HepG2 (cell line): ENCODE results near the gene RECQL5. TPM values are rescaled to one million over a fixed set of nuclear protein-coding genes. Genes with fewer than 3 reads are reported as not detected.

ENCODE experiments used
- ATAC-seq: fragments of 200-7000 bp; cut with Tn5 transposase; 3 replicates; pipeline ENCODE4 v1.9.1; 2020; ENCODE audit warnings: mild to moderate bottlenecking, moderate library complexity
- BruUV-seq: library from RNA; stranded (reverse); fragments of 400-500 nt; replicated peaks from 2 replicates; lab custom pipeline; 2021; lab: Mats Ljungman, UMichigan
- CTCF ChIA-PET: fragments of 300-600 bp; formaldehyde crosslinking; extraction: SDS; loops from one replicate; lab custom pipeline; 2021; ENCODE audit warnings: low total read pairs, inconsistent platforms, low intra/inter-chr PET ratio; lab: Yijun Ruan, JAX
- POLR2A ChIA-PET: fragments of 350-600 bp; sonication (Branson Sonifier 250); formaldehyde crosslinking; loops from one replicate; lab custom pipeline; 2020; ENCODE audit warnings: antibody characterized with exemption, inconsistent platforms; lab: Yijun Ruan, JAX
- DNase-seq: peaks from one replicate; pipeline ENCODE4 v3.0.0-alpha.2; 2015; ENCODE audit warnings: low spot score
- FAIRE-seq: peaks from 3 replicates; lab custom pipeline; 2011; peaks lifted over from hg19 to GRCh38; lab: Jason Lieb, UNC
- H2AFZ ChIP-seq: one replicate; pipeline ENCODE4 v1.6.1; 2011; ENCODE audit warnings: low read length, inconsistent platforms
- H3K27ac ChIP-seq: fragments of 300-600 bp; 3 replicates; pipeline ENCODE4 v1.8.0; 2011; ENCODE audit warnings: mixed run types, mild to moderate bottlenecking, mixed read lengths, low read length, inconsistent platforms; ENCODE audit not compliant: insufficient read depth; ENCODE audit errors: extremely low read length
- H3K27me3 ChIP-seq, 2 experiments: fragments of 200-600 bp in 1 of 2; 2 replicates in 1 of 2; 3 replicates in 1 of 2; pipeline versions ENCODE4 v1.6.0 to v1.8.0; 2011; ENCODE audit warnings: low read length in 2 of 2, mild to moderate bottlenecking in 2 of 2, moderate library complexity in 2 of 2, inconsistent platforms in 1 of 2; ENCODE audit not compliant: insufficient read depth in 2 of 2, control insufficient read depth in 1 of 2
- H3K36me3 ChIP-seq, 2 experiments: fragments of 200-600 bp in 1 of 2; replicated peaks in 1 of 2; 2 replicates in 1 of 2; 3 replicates in 1 of 2; pipeline versions ENCODE4 v1.5.1 to v1.8.0; 2011; ENCODE audit warnings: low read length in 2 of 2, inconsistent platforms in 1 of 2; ENCODE audit not compliant: insufficient read depth in 2 of 2, control insufficient read depth in 1 of 2
- H3K4me1 ChIP-seq: 2 replicates; pipeline ENCODE4 v1.5.1; 2012; ENCODE audit warnings: low read length, inconsistent platforms; ENCODE audit not compliant: insufficient read depth
- H3K4me2 ChIP-seq: 2 replicates; pipeline ENCODE4 v1.6.0; 2011; ENCODE audit warnings: low read depth, low read length, inconsistent platforms
- H3K4me3 ChIP-seq, 3 experiments: fragments of 200-600 bp in 1 of 3; sonication (generic), shearing (Covaris generic) in 1 of 3; replicated peaks in 1 of 3; 2 replicates each; pipeline ENCODE4 v1.5.1; 2011 to 2016; ENCODE audit warnings: low read length in 3 of 3, inconsistent platforms in 2 of 3, low read depth in 2 of 3, mild to moderate bottlenecking in 2 of 3, control low read depth in 1 of 3, mixed read lengths in 1 of 3; ENCODE audit not compliant: insufficient read depth in 1 of 3
- H3K79me2 ChIP-seq: one replicate; pipeline ENCODE4 v1.6.1; 2011; ENCODE audit warnings: low read length, inconsistent platforms; ENCODE audit not compliant: insufficient read depth
- H3K9ac ChIP-seq: 2 replicates; pipeline ENCODE4 v1.6.0; 2011; ENCODE audit warnings: mild to moderate bottlenecking, low read depth, low read length, inconsistent platforms; ENCODE audit not compliant: insufficient read depth
- H3K9me3 ChIP-seq: 2 replicates; pipeline ENCODE4 v1.5.1; 2012; ENCODE audit warnings: mild to moderate bottlenecking, low read length
- H4K20me1 ChIP-seq: 2 replicates; pipeline ENCODE4 v1.6.0; 2011; ENCODE audit warnings: inconsistent platforms, mild to moderate bottlenecking, low read length, moderate library complexity; ENCODE audit not compliant: insufficient read depth
- ELF1 ChIP-seq: sonication (generic); formaldehyde crosslinking; IDR thresholded peaks from 2 replicates; pipeline ENCODE4 v1.4.0; 2020; ENCODE audit warnings: missing genetic modification reagents
- HDAC1 ChIP-seq: sonication (generic); formaldehyde crosslinking; IDR thresholded peaks from 2 replicates; pipeline ENCODE4 v1.5.1; 2020; ENCODE audit warnings: mild to moderate bottlenecking, missing genetic modification reagents
- HDAC6 ChIP-seq: fragments of 200-600 bp; sonication (generic); IDR thresholded peaks from 2 replicates; pipeline ENCODE4 v1.7.0; 2017; ENCODE audit warnings: mild to moderate bottlenecking, antibody characterized with exemption, low read length, low read depth
- HMGA1 ChIP-seq: sonication (generic); formaldehyde crosslinking; conservative IDR thresholded peaks from 2 replicates; pipeline ENCODE4 v1.4.0; 2020; ENCODE audit warnings: missing genetic modification reagents
- MAFF ChIP-seq: IDR thresholded peaks from 2 replicates; pipeline ENCODE4 v1.6.1; 2011; ENCODE audit warnings: low read depth, low read length, improper control_type of control experiment
- SOX6 ChIP-seq, 2 experiments: fragments of 450-650 bp in 1 of 2; sonication (generic) in 1 of 2; formaldehyde crosslinking in 1 of 2; IDR thresholded peaks; 2 replicates each; pipeline versions ENCODE4 v1.4.0 to v1.6.1; 2017 to 2020; ENCODE audit warnings: antibody characterized with exemption in 1 of 2, mild to moderate bottlenecking in 1 of 2, missing genetic modification reagents in 1 of 2
- TEAD2 ChIP-seq: sonication (generic); formaldehyde crosslinking; IDR thresholded peaks from 2 replicates; pipeline ENCODE4 v1.9.0; 2021; ENCODE audit warnings: missing genetic modification reagents
- ZNF335 ChIP-seq: sonication (generic); formaldehyde crosslinking; IDR thresholded peaks from 2 replicates; pipeline ENCODE4 v1.4.0; 2020; ENCODE audit warnings: missing genetic modification reagents
- ZNF496 ChIP-seq: sonication (generic); formaldehyde crosslinking; IDR thresholded peaks from 2 replicates; pipeline ENCODE4 v1.8.1; 2023; ENCODE audit warnings: mild to moderate bottlenecking, moderate library complexity, missing genetic modification reagents; ENCODE audit not compliant: insufficient replicate concordance
- ZNF672 ChIP-seq: sonication (generic); formaldehyde crosslinking; IDR thresholded peaks from 2 replicates; pipeline ENCODE4 v1.8.1; 2022; ENCODE audit warnings: missing genetic modification reagents
- ZNF749 ChIP-seq: sonication (generic); formaldehyde crosslinking; IDR thresholded peaks from 2 replicates; pipeline ENCODE4 v1.8.0; 2022; ENCODE audit warnings: mild to moderate bottlenecking, missing genetic modification reagents, moderate library complexity, borderline replicate concordance
- WGBS: methylation state at CpG from one replicate; pipeline ENCODE4 v1.1.6; 2017; ENCODE audit warnings: low lambda C conversion rate; 5-methylcytosine and 5-hydroxymethylcytosine counted together
- in situ Hi-C: cut with HindIII; loops from 2 replicates; pipeline ENCODE4 v1.10.0; 2017; ENCODE audit warnings: low pct_unique_long_range_greater_than_20kb; ENCODE audit not compliant: extremely low pct_ligation_motif_present
- intact Hi-C: fragments of 100-400 bp; cut with micrococcal nuclease; formaldehyde crosslinking; loops from one replicate; pipeline ENCODE4 v1.10.0; 2022; ENCODE audit not compliant: unreplicated experiment
- polyA plus RNA-seq, 8 experiments: library from polyadenylated mRNA; depleted of rRNA in 3 of 8; stranded (reverse) in 7 of 8; unstranded in 1 of 8; fragments of >200 nt; fragmentation: Illumina TruSeq in 4 of 8; extraction: Trizol in 4 of 8; gene quantifications; 2 replicates each; pipeline versions ENCODE4 v1.2.1 to v1.2.3, GENCODE V29; 2011 to 2016; ENCODE audit warnings: low read depth in 4 of 8, missing spikeins in 1 of 8, mixed read lengths in 1 of 8; ENCODE audit not compliant: insufficient read depth in 1 of 8
- total RNA-seq, 5 experiments: library from RNA; depleted of rRNA; stranded (reverse); fragments of >200 nt; fragmentation: Illumina TruSeq; extraction: Trizol; gene quantifications; 2 replicates each; pipeline ENCODE4 v1.2.3, GENCODE V29; 2016; ENCODE audit warnings: low read depth in 1 of 5
- TF ChIP-seq, protein P1 (sequence below): sonication (generic); formaldehyde crosslinking; IDR thresholded peaks from 2 replicates; pipeline ENCODE4 v1.4.0; 2020; ENCODE audit warnings: missing genetic modification reagents

RECQL5 gene
- total and polyA plus RNA-seq, 2 of the 13 experiments (the other 11 are each of a cell fraction or from before 2014, with no cell fraction given): 27.7 to 32.0 TPM

DNA sequence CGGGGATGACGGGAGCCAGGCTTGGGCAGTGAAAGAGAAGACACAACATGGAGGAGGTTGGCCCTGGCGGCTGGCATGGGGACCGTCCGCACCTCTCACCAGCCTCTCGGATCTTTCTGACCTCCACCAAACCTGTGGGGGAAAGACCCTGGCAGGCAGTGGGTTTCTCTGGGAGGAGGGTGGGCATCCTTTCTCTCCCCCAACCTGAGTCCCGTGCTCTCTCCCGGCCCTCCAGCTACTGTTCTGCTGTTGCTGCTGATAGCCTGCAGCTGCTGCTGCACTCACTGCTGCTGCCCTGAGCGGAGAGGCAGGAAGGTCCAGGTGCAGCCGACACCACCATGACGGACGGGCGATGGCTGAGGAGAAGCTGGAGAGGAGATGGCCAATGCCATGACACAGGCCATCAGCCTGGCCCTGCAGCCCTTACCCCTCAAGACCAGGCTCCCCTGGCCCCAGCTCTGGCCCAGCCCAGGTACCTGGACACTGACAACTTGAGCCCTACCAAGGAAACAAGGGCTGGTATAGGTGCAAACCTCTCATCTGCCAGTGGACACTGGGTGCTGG, 26.3 kb downstream of the RECQL5 start (continued):
- TF ChIP-seq, protein P1, sequence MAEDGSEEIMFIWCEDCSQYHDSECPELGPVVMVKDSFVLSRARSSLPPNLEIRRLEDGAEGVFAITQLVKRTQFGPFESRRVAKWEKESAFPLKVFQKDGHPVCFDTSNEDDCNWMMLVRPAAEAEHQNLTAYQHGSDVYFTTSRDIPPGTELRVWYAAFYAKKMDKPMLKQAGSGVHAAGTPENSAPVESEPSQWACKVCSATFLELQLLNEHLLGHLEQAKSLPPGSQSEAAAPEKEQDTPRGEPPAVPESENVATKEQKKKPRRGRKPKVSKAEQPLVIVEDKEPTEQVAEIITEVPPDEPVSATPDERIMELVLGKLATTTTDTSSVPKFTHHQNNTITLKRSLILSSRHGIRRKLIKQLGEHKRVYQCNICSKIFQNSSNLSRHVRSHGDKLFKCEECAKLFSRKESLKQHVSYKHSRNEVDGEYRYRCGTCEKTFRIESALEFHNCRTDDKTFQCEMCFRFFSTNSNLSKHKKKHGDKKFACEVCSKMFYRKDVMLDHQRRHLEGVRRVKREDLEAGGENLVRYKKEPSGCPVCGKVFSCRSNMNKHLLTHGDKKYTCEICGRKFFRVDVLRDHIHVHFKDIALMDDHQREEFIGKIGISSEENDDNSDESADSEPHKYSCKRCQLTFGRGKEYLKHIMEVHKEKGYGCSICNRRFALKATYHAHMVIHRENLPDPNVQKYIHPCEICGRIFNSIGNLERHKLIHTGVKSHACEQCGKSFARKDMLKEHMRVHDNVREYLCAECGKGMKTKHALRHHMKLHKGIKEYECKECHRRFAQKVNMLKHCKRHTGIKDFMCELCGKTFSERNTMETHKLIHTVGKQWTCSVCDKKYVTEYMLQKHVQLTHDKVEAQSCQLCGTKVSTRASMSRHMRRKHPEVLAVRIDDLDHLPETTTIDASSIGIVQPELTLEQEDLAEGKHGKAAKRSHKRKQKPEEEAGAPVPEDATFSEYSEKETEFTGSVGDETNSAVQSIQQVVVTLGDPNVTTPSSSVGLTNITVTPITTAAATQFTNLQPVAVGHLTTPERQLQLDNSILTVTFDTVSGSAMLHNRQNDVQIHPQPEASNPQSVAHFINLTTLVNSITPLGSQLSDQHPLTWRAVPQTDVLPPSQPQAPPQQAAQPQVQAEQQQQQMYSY (CRISPR knock-in tag): no peak
- no peak for TF ChIP-seq HMGA1 (CRISPR knock-in tag)
- no peak for TF ChIP-seq TEAD2 (CRISPR knock-in tag)
- no peak for TF ChIP-seq ELF1
- TF ChIP-seq ZNF749 (CRISPR knock-in tag): no peak
- TF ChIP-seq HDAC1 (CRISPR knock-in tag): no peak
- no peak for TF ChIP-seq ZNF335
- no peak for TF ChIP-seq MAFF

DNA sequence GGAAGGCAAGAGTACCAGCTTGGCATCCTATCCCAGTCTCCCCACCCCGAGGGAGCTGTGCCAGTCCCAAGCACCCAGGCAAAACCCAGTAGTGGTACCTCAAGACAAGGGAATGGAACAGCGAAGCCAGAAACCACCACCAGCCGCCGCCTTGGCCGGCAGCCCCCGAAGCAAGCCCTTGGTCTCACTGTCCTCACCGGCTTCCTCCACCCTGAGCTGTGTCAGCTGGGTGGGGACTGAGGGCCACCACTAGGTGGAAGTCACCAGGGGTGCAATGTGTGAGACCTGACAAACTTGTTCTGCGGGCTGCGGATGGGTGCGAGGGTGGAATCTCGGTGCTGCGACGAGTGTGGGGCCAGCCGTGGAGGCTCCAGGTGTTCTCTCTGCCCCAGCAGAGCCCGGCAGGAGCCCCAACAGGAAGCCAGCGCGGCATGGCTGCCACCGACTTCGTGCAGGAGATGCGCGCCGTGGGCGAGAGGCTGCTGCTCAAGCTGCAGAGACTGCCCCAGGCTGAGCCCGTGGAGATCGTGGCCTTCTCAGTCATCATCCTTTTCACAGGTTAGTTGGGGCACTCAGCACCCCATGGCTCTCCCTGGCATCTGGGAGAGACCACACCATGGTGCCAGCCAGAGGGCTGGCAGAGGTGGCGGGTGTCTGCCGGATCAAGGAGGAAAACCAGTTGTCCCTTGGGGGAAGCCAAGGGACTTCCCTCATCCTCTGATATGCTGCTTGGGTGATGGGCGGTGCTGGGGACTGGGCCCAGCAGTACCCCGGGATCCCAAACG, 27.0 kb downstream of the RECQL5 start:
- no peak overlapping the region for H3K4me3 ChIP-seq
- no peak overlapping the region for H3K27ac ChIP-seq
- FAIRE-seq: no peak
- ChIA-PET CTCF (no interaction called here), POLR2A (no interaction called here)
- no peak; the same call in 2 of the 3 replicates for ATAC-seq
- TF ChIP-seq SOX6 (IDR thresholded peaks at IDR 0.05) (no peak), SOX6 (CRISPR knock-in tag; IDR thresholded peaks at IDR 0.05) (no peak), ZNF672 (CRISPR knock-in tag) (no peak), ZNF496 (CRISPR knock-in tag) (no peak), HDAC6 (no peak)
- no TSS peak for BruUV-seq
- H3K4me2 ChIP-seq: no peak overlapping the region
- H3K4me1 ChIP-seq: no peaks in the 10 kb centered on the region
- peaks cover under 1% of the 10 kb centered on the region for H3K79me2 ChIP-seq
- no peak overlapping the region for H3K9ac ChIP-seq
- H3K36me3 ChIP-seq: peaks cover 8 to 11% of the 10 kb centered on the region in 2 experiments
- in situ Hi-C loops (no loop called here), intact Hi-C loops (no loop called here)
- 95% methylated on average over 21 of the region's 30 CpGs for WGBS
- H4K20me1 ChIP-seq: no peaks in the 10 kb centered on the region
- no peak for DNase-seq
- H2AFZ ChIP-seq: no peak overlapping the region
- H3K9me3 ChIP-seq: no peaks in the 10 kb centered on the region
- no peaks in the 10 kb centered on the region for H3K27me3 ChIP-seq
